HG02970 (cell line): ENCODE data around the gene KCNE1.
"Not testable (repeated sequence)": the region's sequence is repeated elsewhere in the genome, so short reads cannot be mapped to it uniquely, and the experiment has no call there.

Source experiments
- ATAC-seq: cut with Tn5 transposase; IDR thresholded peaks from one replicate; pipeline ENCODE4 v1.9.1; 2021; ENCODE audit warnings: mild to moderate bottlenecking, moderate library complexity, moderate number of reproducible peaks; ENCODE audit not compliant: unreplicated experiment, low FRiP score

KCNE1 gene

GRCh38 chr21:34517039-34517438 lies 5.0 kb upstream of the KCNE1 start:
- ATAC-seq = no peak

- no peak for ATAC-seq
These were observed 2.6 kb upstream of the KCNE1 start for GRCh38 chr21:34514576-34515115.

GRCh38 chr21:34513129-34513675 lies 1.2 kb upstream of the KCNE1 start:
- no peak for ATAC-seq

GRCh38 chr21:34511181-34511580 lies 829 bp downstream of the KCNE1 start:
- no peak for ATAC-seq

- ATAC-seq = no peak
These were observed 1.6 kb downstream of the KCNE1 start for GRCh38 chr21:34510148-34511142.

GRCh38 chr21:34509151-34509550 lies 2.9 kb downstream of the KCNE1 start:
- no peak for ATAC-seq

- ATAC-seq = no peak
These were observed 7.4 kb downstream of the KCNE1 start for GRCh38 chr21:34504595-34504994.

- ATAC-seq = no peak
These were observed 9.4 kb downstream of the KCNE1 start for GRCh38 chr21:34502480-34503106.

GRCh38 chr21:34501716-34502115 lies 10.3 kb downstream of the KCNE1 start:
- no peak for ATAC-seq

- no peak for ATAC-seq
These were observed 11.8 kb downstream of the KCNE1 start for GRCh38 chr21:34500191-34500590.

- no peak for ATAC-seq
These were observed 12.9 kb downstream of the KCNE1 start for GRCh38 chr21:34499116-34499515.

GRCh38 chr21:34498623-34499022 lies 13.4 kb downstream of the KCNE1 start:
- no peak for ATAC-seq

GRCh38 chr21:34483854-34484253 lies 28.2 kb downstream of the KCNE1 start:
- not testable (repeated sequence) for ATAC-seq

- not testable (repeated sequence) for ATAC-seq
These were observed 28.6 kb downstream of the KCNE1 start for GRCh38 chr21:34483435-34483834.

- not testable (repeated sequence) for ATAC-seq
These were observed 44.7 kb downstream of the KCNE1 start for GRCh38 chr21:34467333-34467732.

GRCh38 chr21:34459426-34459825 lies 52.6 kb downstream of the KCNE1 start:
- ATAC-seq = not testable (repeated sequence)

- ATAC-seq = not testable (repeated sequence)
These were observed 53.7 kb downstream of the KCNE1 start for GRCh38 chr21:34458266-34458665.

GRCh38 chr21:34456180-34456579 lies 55.8 kb downstream of the KCNE1 start:
- ATAC-seq = not testable (repeated sequence)

- ATAC-seq = not testable (repeated sequence)
These were observed 56.4 kb downstream of the KCNE1 start for GRCh38 chr21:34455628-34456027.

GRCh38 chr21:34447018-34447417 lies 65.0 kb downstream of the KCNE1 start:
- ATAC-seq = not testable (repeated sequence)

- not testable (repeated sequence) for ATAC-seq
These were observed 68.5 kb downstream of the KCNE1 start for GRCh38 chr21:34443486-34443885.
